Endodermal cell (in vitro differentiated cells): ENCODE results near the gene RGL1. TPM values are rescaled to one million over a fixed set of nuclear protein-coding genes. Genes with fewer than 3 reads are reported as not detected.

Experiments
- DNase-seq: peaks from one replicate; pipeline ENCODE4 v3.0.0-alpha.2; 2017
- H3K27ac ChIP-seq: 2 replicates; pipeline ENCODE4 v1.5.1; 2013; ENCODE audit warnings: mild to moderate bottlenecking, low read depth, low read length, moderate library complexity
- H3K27me3 ChIP-seq: 2 replicates; pipeline ENCODE4 v1.6.1; 2013; ENCODE audit warnings: mild to moderate bottlenecking, low read length, moderate library complexity; ENCODE audit not compliant: insufficient read depth, control insufficient read depth, poor library complexity, severe bottlenecking
- H3K36me3 ChIP-seq: 2 replicates; pipeline ENCODE4 v1.7.0; 2013; ENCODE audit warnings: mild to moderate bottlenecking, low read length, moderate library complexity; ENCODE audit not compliant: control insufficient read depth, insufficient read depth
- H3K4me1 ChIP-seq: one replicate; pipeline ENCODE4 v1.7.0; 2013; ENCODE audit warnings: low read length; ENCODE audit not compliant: control insufficient read depth, insufficient read depth
- H3K4me3 ChIP-seq: 2 replicates; pipeline ENCODE4 v1.5.1; 2013; ENCODE audit warnings: mild to moderate bottlenecking, low read length, moderate library complexity
- H3K9ac ChIP-seq: 2 replicates; pipeline ENCODE4 v1.6.1; 2013; ENCODE audit warnings: mild to moderate bottlenecking, low read length, moderate library complexity; ENCODE audit not compliant: poor library complexity, severe bottlenecking; ENCODE audit errors: extremely low read depth
- H3K9me3 ChIP-seq: 2 replicates; pipeline ENCODE4 v1.6.1; 2013; ENCODE audit warnings: mild to moderate bottlenecking, low read length, moderate library complexity; ENCODE audit not compliant: control insufficient read depth
- H3K27ac Mint-ChIP-seq: 2 replicates; pipeline ENCODE4 v1.8.0; 2020; ENCODE audit warnings: mixed read lengths
- H3K27me3 Mint-ChIP-seq: 2 replicates; pipeline ENCODE4 v1.8.0; 2021; ENCODE audit warnings: mild to moderate bottlenecking, mixed read lengths; ENCODE audit not compliant: insufficient read depth
- H3K36me3 Mint-ChIP-seq: 2 replicates; pipeline ENCODE4 v1.8.0; 2020; ENCODE audit warnings: low read depth, mixed read lengths
- H3K4me1 Mint-ChIP-seq: 2 replicates; pipeline ENCODE4 v1.8.0; 2020; ENCODE audit warnings: mixed read lengths
- H3K4me3 Mint-ChIP-seq: 2 replicates; pipeline ENCODE4 v1.8.0; 2020; ENCODE audit warnings: mild to moderate bottlenecking, moderate library complexity, mixed read lengths
- H3K9me3 Mint-ChIP-seq: 2 replicates; pipeline ENCODE4 v1.8.0; 2020; ENCODE audit warnings: mild to moderate bottlenecking, mixed read lengths
- WGBS, 2 experiments: methylation state at CpG; one replicate each; pipeline versions ENCODE4 v1.1.5 to v1.1.7; 2013; ENCODE audit warnings: missing lambda C conversion rate in 2 of 2, mixed read lengths in 1 of 2; ENCODE audit not compliant: insufficient coverage in 1 of 2, insufficient read length in 1 of 2; 5-methylcytosine and 5-hydroxymethylcytosine counted together
- total RNA-seq, 2 donors: library from RNA; stranded (reverse); fragmentation: NEBNext Ultra II Directional in 1 of 2; extraction: Animal tissue kit (Norgen Biotek cat#: 25700) in 1 of 2; gene quantifications; 2 replicates in 1 of 2; 3 replicates in 1 of 2; pipeline ENCODE4 v1.2.1, GENCODE V29; 2021
- TF ChIP-seq, protein P1 (sequence below): fragments of 200-600 bp; sonication (generic); conservative IDR thresholded peaks from 2 replicates; pipeline ENCODE4 v1.5.0; 2021; ENCODE audit warnings: antibody characterized with exemption, mild to moderate bottlenecking

Gene RGL1
- total RNA-seq, 2 donors from 2014 or later: 0.15 to 2.6 TPM

DNA sequence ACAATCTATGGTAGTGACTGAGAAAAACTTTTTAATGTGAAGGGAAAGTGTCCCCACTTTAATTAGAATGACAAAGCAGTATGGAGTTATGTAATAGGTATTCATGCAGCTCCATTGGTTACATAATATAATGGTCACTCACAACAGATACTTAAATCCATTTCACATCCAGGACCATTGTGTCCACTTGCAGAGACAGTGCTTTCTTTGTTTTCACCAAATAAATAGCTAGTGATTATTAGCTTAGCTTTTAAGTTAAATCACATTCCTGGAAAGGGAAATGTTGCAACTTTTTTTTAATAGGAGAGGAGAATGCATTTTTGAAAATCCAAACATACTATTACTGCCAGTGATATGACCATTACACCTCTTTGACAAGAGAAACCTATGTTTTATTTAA, 22.9 kb downstream of the RGL1 start:
- no peak overlapping the region for H3K27ac ChIP-seq
- peaks cover 3% of the 10 kb centered on the region for H3K4me1 ChIP-seq
- H3K4me3 ChIP-seq: no peak overlapping the region
- H3K9ac ChIP-seq: no peak overlapping the region
- H3K9me3 ChIP-seq: no peaks in the 10 kb centered on the region
- no peaks in the 10 kb centered on the region for H3K9me3 Mint-ChIP-seq
- H3K36me3 Mint-ChIP-seq: no peaks in the 10 kb centered on the region
- peaks cover 3% of the 10 kb centered on the region for H3K4me1 Mint-ChIP-seq
- H3K27ac Mint-ChIP-seq: no peak overlapping the region
- TF ChIP-seq, protein P1, sequence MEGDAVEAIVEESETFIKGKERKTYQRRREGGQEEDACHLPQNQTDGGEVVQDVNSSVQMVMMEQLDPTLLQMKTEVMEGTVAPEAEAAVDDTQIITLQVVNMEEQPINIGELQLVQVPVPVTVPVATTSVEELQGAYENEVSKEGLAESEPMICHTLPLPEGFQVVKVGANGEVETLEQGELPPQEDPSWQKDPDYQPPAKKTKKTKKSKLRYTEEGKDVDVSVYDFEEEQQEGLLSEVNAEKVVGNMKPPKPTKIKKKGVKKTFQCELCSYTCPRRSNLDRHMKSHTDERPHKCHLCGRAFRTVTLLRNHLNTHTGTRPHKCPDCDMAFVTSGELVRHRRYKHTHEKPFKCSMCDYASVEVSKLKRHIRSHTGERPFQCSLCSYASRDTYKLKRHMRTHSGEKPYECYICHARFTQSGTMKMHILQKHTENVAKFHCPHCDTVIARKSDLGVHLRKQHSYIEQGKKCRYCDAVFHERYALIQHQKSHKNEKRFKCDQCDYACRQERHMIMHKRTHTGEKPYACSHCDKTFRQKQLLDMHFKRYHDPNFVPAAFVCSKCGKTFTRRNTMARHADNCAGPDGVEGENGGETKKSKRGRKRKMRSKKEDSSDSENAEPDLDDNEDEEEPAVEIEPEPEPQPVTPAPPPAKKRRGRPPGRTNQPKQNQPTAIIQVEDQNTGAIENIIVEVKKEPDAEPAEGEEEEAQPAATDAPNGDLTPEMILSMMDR: no peak
- no peaks in the 10 kb centered on the region for H3K36me3 ChIP-seq
- peaks cover 34% of the 10 kb centered on the region for H3K27me3 Mint-ChIP-seq
- no peak overlapping the region for H3K4me3 Mint-ChIP-seq
- peaks cover 86% of the 10 kb centered on the region for H3K27me3 ChIP-seq
- no peak for DNase-seq

DNA sequence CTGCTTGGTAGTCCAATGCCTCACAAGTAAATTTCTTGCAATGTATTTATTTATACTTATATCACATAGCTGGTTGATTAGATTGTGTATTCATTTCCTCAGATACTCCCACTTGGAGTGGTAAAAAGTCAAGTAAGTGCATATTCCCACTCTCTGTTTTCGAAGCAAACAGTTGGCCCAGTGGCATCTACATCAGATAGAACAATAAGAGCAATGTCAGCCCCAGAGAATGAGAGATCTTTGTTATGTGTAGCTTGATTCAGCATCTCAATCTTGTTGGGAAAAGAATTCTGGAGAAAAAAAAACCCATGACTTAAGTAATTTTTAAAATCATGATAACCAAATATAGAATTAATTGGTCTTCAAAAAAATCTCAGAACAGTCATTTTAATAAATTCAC, 25.5 kb downstream of the RGL1 start:
- Mint-ChIP-seq H3K9me3 (no peaks in the 10 kb centered on the region), H3K36me3 (no peaks in the 10 kb centered on the region), H3K27me3 (peaks cover 23% of the 10 kb centered on the region), H3K27ac (no peak overlapping the region), H3K4me1 (peaks cover 7% of the 10 kb centered on the region), H3K4me3 (no peak overlapping the region)
- Histone ChIP-seq H3K27ac (no peak overlapping the region), H3K27me3 (peaks cover 89% of the 10 kb centered on the region), H3K4me1 (peaks cover 3% of the 10 kb centered on the region), H3K36me3 (no peaks in the 10 kb centered on the region), H3K9ac (no peak overlapping the region), H3K4me3 (no peak overlapping the region), H3K9me3 (no peaks in the 10 kb centered on the region)
- TF ChIP-seq, protein P1: no peak
- WGBS, 2 experiments: 100% methylated on average over 1 of the region's 1 CpG
- DNase-seq: no peak

DNA sequence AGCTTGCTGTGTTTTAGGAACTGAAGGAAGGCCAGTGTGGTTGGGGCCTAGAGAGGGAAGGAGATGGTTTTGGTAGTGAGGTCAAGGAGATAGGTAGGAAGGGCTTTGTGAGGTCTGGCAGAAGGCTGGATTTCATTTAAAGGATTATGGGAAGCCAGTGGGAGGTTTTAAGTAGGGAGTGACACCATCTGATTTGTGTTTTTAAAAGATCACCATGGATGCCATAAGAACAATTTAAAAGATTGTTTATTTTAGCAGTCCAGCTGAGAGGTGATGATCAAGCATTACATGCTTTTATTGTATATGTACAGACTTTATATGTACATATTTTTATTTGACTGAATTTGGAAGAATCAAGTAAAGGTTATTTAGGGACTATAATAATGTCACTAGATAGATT, 26.4 kb downstream of the RGL1 start:
- Mint-ChIP-seq H3K27me3 (peaks cover 31% of the 10 kb centered on the region), H3K4me1 (peaks cover 7% of the 10 kb centered on the region)
- peaks cover 3% of the 10 kb centered on the region for H3K4me1 ChIP-seq

More for the DNA sequence above, 26.4 kb downstream of the RGL1 start:
- no peak overlapping the region for H3K4me3 Mint-ChIP-seq
- no peak for DNase-seq
- Histone ChIP-seq H3K36me3 (no peaks in the 10 kb centered on the region), H3K9me3 (no peaks in the 10 kb centered on the region), H3K27ac (peak overlapping the region; percentile 1), H3K4me3 (no peak overlapping the region), H3K27me3 (peaks cover 90% of the 10 kb centered on the region), H3K9ac (peak overlapping the region; percentile 22)
- no peaks in the 10 kb centered on the region for H3K36me3 Mint-ChIP-seq
- H3K27ac Mint-ChIP-seq: no peak overlapping the region
- TF ChIP-seq, protein P1: no peak
- H3K9me3 Mint-ChIP-seq: no peaks in the 10 kb centered on the region
